ENCODE measurements around the gene MAP2K5. TPM values are rescaled to one million over a fixed set of nuclear protein-coding genes. Genes with fewer than 3 reads are reported as not detected.

The MAP2K5 gene
- total RNA-seq, 2 donors from 2014 or later: 27.1 to 30.4 TPM

DNA sequence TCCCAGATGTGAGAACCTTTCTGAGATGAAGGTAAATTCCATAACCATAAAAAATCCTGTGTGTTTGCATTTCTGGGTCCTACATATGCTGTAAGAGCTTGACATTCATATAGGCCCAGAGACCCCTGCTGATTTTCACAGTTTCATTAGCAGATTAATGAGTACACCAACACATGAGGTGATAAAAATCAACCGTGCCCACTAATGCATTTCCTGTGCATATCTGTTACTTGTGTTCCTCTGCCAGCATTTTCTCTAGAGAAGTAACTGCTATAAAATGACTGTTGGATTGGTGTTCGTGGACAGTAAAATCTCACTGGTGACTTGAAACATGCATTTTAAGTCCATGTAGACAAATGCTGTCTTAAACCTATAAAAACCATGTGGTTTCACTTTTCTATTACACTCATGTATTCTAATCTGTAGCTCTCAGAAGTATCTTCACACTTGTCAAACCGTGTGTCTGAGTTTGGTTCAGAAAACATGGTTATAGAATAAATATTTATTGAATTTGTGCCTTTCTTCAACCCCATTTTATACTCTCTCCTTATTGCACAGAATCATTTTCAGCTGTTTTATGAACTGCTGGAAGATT lies 14.6 kb downstream of the MAP2K5 start:
- no peak for ATAC-seq
- no peaks in the 10 kb centered on the region for H3K9me3 ChIP-seq (ENCODE audit: control insufficient read depth, low read length, poor library complexity, severe bottlenecking)
- no peak for DNase-seq
- Mint-ChIP-seq H3K36me3 (ENCODE audit: low read depth) (peaks cover 10% of the 10 kb centered on the region), H3K4me1 (peaks cover 15% of the 10 kb centered on the region), H3K27me3 (no peaks in the 10 kb centered on the region), H3K27ac (no peak overlapping the region), H3K4me3 (no peak overlapping the region)

DNA sequence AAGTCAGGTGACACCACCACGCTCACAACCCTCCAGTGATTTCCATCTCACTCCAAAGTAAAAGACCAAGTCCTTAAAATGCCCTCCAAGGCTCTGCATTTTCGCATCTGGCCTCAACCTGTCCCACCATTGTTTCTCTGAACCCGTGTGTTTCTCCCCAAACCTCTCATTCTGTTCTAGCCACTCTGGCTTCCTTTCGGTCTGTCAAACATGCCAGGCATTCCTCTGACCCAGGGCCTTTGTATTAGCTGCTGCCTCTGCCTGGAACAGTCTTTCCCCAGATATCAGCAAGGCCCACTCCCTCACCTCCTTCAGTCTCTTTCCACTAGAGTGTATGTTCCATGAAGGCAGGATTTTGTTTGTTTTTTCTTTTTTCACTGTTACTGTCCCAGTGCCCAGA lies 16.0 kb downstream of the MAP2K5 start:
- Mint-ChIP-seq H3K27ac (no peak overlapping the region), H3K36me3 (ENCODE audit: low read depth) (peaks cover 10% of the 10 kb centered on the region), H3K4me3 (no peak overlapping the region), H3K4me1 (peaks cover 20% of the 10 kb centered on the region), H3K27me3 (no peaks in the 10 kb centered on the region)
- DNase-seq: no peak
- H3K9me3 ChIP-seq (ENCODE audit: control insufficient read depth, low read length, poor library complexity, severe bottlenecking): no peaks in the 10 kb centered on the region
- ATAC-seq: no peak

DNA sequence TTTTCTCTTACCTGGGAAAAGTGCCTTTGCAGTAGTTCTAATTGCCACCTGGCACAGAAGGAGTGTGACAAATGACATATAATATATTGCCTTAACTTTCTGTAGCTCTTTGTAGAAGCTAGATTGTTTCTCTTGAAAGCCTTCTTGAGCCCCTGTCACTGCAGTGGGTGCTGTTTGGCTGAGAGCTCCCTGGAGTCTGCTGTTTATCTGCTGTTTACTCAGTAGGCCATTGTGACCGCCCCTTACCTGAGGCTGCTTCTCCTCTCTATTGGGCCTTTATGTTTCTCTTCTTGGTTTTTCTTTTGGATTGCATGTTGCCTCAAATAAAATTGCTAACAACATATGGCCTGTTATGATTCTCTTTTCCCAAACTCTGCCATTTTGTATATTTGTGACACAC lies 16.7 kb downstream of the MAP2K5 start:
- DNase-seq (no peak), ATAC-seq (no peak)
- Mint-ChIP-seq H3K4me3 (no peak overlapping the region), H3K27ac (no peak overlapping the region), H3K4me1 (peaks cover 23% of the 10 kb centered on the region), H3K36me3 (ENCODE audit: low read depth) (peaks cover 10% of the 10 kb centered on the region), H3K27me3 (no peaks in the 10 kb centered on the region)
- H3K9me3 ChIP-seq (ENCODE audit: control insufficient read depth, low read length, poor library complexity, severe bottlenecking): no peaks in the 10 kb centered on the region

DNA sequence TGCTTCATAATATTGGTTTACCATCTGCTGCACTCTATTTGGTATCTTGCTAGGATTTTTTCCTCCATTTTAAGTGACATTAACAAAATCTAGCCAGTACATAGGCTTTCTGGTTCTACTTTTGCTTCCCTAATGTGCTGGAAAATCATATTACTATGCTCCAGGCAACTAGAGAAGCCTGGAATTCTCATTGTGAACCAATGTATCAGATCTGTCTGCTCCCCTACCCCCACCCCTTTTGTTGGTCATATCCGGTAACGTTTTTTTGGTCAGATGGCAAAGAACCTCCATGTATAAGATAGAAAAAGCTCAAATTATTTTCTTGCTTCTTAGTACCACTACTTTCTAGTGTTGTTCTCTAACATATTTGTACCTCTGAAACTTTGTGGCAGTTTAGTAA lies 17.1 kb downstream of the MAP2K5 start:
- no peak for DNase-seq
- ATAC-seq: no peak
- H3K27ac Mint-ChIP-seq: no peak overlapping the region
- peaks cover 10% of the 10 kb centered on the region for H3K36me3 Mint-ChIP-seq (ENCODE audit: low read depth)
- no peak overlapping the region for H3K4me3 Mint-ChIP-seq
- H3K4me1 Mint-ChIP-seq: peaks cover 27% of the 10 kb centered on the region
- no peaks in the 10 kb centered on the region for H3K9me3 ChIP-seq (ENCODE audit: control insufficient read depth, low read length, poor library complexity, severe bottlenecking)
- H3K27me3 Mint-ChIP-seq: no peaks in the 10 kb centered on the region

DNA sequence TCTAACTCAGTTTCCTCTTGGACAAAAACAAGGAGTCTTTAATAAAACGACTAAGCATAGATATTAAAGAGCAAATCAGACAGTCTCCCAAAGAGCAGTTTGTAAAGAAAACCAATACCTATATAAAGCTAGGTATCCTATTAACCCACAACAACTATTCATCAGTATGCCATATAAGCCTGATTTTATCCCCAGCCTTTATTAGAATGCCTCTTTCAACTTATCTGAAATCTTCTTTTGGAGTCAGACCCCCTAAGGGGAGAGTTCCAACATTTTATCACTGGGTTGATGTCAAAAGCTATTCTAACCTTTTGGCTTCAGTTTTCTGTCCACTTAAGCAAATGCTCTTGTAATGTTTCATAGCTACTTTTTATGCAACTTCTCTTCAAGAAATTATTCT lies 17.8 kb downstream of the MAP2K5 start:
- DNase-seq: no peak
- peaks cover 29% of the 10 kb centered on the region for H3K4me1 Mint-ChIP-seq
- H3K36me3 Mint-ChIP-seq (ENCODE audit: low read depth): peaks cover 7% of the 10 kb centered on the region
- H3K9me3 ChIP-seq (ENCODE audit: control insufficient read depth, low read length, poor library complexity, severe bottlenecking): no peaks in the 10 kb centered on the region
- no peak for ATAC-seq
- H3K27me3 Mint-ChIP-seq: no peaks in the 10 kb centered on the region
- no peak overlapping the region for H3K27ac Mint-ChIP-seq
- no peak overlapping the region for H3K4me3 Mint-ChIP-seq

DNA sequence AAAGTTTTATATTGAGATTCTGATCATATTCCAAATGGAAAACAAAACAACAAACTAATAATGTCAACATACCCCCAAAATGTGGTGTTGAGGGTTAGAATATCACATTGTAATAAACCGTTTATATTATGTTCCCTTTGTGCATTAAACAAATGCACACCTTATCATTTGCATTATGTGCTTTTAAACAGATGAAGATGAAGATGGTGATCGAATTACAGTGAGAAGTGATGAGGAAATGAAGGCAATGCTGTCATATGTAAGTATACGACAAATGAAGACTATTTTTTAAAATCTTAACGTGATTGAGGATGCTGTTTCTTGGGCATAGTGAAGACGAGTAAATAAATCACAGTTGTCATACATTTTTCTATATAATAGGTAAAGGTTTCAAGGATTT lies 20.6 kb downstream of the MAP2K5 start:
- H3K27me3 Mint-ChIP-seq: no peaks in the 10 kb centered on the region
- peaks cover 7% of the 10 kb centered on the region for H3K36me3 Mint-ChIP-seq (ENCODE audit: low read depth)
- no peak overlapping the region for H3K4me3 Mint-ChIP-seq
- H3K9me3 ChIP-seq (ENCODE audit: control insufficient read depth, low read length, poor library complexity, severe bottlenecking): no peaks in the 10 kb centered on the region
- no peak overlapping the region for H3K27ac Mint-ChIP-seq
- H3K4me1 Mint-ChIP-seq: peaks cover 26% of the 10 kb centered on the region
- ATAC-seq (no peak), DNase-seq (no peak)

DNA sequence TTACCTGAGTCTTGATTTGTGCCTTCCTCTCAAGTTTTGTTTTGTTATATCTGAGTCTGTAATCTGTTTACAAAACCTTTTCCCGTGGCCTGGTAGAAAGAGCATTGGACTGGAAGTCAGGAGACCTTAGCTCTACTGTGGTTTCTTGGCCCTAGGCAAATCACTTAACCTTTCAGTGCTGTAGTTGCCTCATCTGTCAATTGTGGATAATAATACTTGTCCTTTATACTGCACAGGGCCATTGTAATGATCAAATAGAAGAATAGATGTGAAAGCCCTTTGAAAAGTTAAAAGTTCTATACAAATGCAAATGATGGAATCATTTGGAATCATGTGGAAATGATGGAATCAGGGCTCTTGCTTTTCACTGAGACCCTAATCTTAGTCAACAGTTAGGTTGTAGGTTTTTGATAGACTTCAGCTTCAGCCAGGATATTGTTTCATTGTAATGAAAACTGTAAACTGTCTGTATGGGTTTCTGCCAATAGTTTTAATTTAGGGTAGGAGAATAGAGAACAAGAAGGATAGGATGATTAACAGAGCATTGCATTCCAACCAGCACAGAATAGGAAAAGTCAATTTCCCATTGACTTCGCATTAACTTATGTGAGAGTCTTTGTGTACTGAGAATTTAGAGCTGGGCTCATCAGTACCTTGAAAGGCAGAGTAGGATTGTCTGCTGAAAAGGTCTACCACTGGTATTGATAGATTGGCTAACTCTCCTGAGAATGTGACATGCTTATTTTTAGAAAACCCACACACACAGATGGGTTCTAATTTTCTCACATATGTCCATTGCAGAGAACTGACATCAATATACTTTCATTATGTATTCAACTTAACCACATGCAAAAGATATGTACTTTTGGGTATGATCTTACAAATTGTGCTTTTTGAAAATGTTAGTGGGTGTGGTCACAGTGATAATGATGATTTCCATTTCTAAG lies 21.8 kb downstream of the MAP2K5 start:
- H3K4me3 Mint-ChIP-seq: no peak overlapping the region
- DNase-seq: no peak
- no peaks in the 10 kb centered on the region for H3K9me3 ChIP-seq (ENCODE audit: control insufficient read depth, low read length, poor library complexity, severe bottlenecking)
- H3K27ac Mint-ChIP-seq: peak overlapping the region; percentile 29
- ATAC-seq: no peak
- peaks cover 22% of the 10 kb centered on the region for H3K4me1 Mint-ChIP-seq
- peaks cover 1% of the 10 kb centered on the region for H3K36me3 Mint-ChIP-seq (ENCODE audit: low read depth)
- H3K27me3 Mint-ChIP-seq: no peaks in the 10 kb centered on the region

DNA sequence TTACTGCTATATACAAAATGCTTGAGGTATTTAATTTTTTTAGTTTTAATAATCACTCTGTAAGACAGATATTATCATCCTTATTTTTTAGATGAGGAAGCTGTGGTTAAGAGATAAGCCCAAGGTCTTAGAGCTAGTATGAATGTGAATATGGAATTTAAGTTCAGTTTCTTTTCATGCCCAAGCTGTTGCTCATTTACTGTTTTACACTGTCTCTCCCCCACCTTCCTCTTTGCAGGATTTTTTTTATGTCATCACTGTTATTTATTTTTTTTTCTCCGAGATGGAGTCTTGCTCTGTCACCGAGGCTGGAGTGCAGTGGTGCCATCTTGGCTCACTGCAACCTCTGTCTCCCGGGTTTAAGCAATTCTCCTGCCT lies 22.5 kb downstream of the MAP2K5 start:
- H3K9me3 ChIP-seq (ENCODE audit: control insufficient read depth, low read length, poor library complexity, severe bottlenecking): no peaks in the 10 kb centered on the region
- Mint-ChIP-seq H3K4me1 (peaks cover 22% of the 10 kb centered on the region), H3K27ac (no peak overlapping the region), H3K4me3 (no peak overlapping the region), H3K27me3 (no peaks in the 10 kb centered on the region), H3K36me3 (ENCODE audit: low read depth) (no peaks in the 10 kb centered on the region)
- DNase-seq: no peak
- ATAC-seq: no peak

DNA sequence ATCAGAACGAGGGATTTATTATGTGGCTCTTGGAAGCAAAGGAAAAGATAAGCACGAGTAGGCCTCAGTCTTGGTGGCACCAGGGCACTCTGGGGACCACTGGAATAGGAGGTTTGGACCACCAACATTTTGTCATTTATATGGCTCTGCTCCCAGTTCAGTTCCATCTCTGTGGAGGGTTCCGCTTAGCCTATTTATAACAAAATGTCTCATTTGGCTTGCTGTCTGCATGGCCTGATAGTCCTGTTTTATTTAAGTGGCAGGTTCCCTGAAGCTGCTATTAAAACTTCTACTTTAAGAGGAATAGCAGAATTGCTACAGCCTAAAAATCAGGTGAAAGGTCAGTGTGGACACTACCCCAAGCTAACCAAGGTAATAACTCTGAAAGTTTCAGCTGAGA lies 27.2 kb downstream of the MAP2K5 start:
- no peaks in the 10 kb centered on the region for H3K27me3 Mint-ChIP-seq
- no peaks in the 10 kb centered on the region for H3K36me3 Mint-ChIP-seq (ENCODE audit: low read depth)
- H3K27ac Mint-ChIP-seq: no peak overlapping the region
- no peak overlapping the region for H3K4me3 Mint-ChIP-seq
- ATAC-seq (no peak), DNase-seq (no peak)
- peaks cover 14% of the 10 kb centered on the region for H3K4me1 Mint-ChIP-seq
- H3K9me3 ChIP-seq (ENCODE audit: control insufficient read depth, low read length, poor library complexity, severe bottlenecking): no peaks in the 10 kb centered on the region

DNA sequence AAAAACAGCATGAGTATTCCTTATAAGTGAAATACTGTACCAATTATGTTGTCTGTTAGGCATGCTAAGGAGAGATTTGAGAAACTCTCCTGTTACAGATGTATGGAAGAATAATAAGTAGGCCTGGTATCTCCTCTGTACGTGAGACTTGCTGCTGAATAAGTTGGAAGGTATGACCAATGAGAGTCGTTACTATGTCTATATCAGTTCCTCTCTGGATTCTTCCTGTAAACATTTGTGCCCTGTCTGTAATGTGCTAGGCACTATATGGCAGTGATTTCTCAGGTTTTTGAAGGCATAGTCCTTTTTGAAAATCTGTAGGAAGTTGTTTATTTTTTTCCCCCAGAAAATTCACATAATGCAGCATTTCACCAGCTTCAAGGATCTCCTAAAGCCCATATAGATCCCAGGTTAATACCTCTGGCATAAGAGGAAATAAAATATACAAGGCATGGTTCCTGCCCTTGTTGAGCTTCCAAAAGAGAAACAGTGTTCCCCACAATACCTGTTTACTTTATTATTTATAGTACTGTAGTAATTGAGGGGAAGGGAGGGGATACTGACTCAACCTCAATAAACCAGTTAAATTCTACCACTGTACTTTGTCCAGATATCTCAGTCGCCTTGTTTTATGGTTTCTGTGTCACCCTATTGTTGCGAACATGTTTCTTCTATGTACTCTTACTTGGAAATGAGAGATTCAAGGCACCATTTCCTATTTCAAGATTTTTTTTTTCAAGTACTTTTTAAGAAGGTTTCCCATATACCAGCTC lies 28.6 kb downstream of the MAP2K5 start:
- Mint-ChIP-seq H3K27me3 (no peaks in the 10 kb centered on the region), H3K4me3 (no peak overlapping the region), H3K27ac (no peak overlapping the region), H3K36me3 (ENCODE audit: low read depth) (no peaks in the 10 kb centered on the region), H3K4me1 (peaks cover 15% of the 10 kb centered on the region)
- no peaks in the 10 kb centered on the region for H3K9me3 ChIP-seq (ENCODE audit: control insufficient read depth, low read length, poor library complexity, severe bottlenecking)
- ATAC-seq: no peak
- no peak for DNase-seq

DNA sequence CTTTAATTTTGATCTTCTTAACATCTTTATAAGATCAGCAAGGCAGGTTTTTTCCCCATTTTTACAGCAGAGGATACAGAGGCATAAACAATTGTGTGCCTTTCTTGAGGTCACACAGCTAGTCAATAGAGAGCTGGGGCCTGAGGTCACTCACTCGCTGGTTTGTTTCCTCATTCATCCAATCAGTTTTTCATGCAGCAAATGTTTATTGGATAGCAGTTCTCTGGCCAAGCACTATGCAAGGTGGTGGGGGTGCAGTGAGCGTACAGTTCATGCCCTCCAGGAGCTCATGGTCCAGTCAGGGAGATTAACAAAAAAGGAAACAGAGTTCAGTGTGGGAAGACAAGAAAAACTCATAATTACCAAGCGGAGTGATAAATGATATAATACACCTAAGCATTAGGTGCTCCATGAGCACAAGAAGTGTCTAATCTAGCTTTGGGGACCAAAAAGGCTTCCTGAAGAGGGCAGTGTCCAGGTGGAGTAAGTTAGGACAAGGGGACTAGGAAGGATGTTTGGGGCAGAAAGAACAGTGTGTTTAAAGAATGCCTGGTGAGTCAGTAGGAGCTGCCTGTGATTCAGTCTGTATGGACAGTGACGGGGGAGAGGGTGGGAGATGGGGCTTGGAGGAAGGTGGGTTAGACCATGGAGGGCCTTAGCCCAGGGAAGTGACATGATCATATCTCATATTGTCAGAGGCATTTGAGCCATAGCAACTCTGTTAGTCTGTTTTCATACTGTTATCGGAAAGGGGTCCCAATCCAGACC lies 29.3 kb downstream of the MAP2K5 start:
- DNase-seq (no peak), ATAC-seq (no peak)
- H3K36me3 Mint-ChIP-seq (ENCODE audit: low read depth): no peaks in the 10 kb centered on the region
- H3K4me1 Mint-ChIP-seq: peaks cover 15% of the 10 kb centered on the region
- H3K27me3 Mint-ChIP-seq: no peaks in the 10 kb centered on the region
- no peaks in the 10 kb centered on the region for H3K9me3 ChIP-seq (ENCODE audit: control insufficient read depth, low read length, poor library complexity, severe bottlenecking)
- no peak overlapping the region for H3K27ac Mint-ChIP-seq
- no peak overlapping the region for H3K4me3 Mint-ChIP-seq

DNA sequence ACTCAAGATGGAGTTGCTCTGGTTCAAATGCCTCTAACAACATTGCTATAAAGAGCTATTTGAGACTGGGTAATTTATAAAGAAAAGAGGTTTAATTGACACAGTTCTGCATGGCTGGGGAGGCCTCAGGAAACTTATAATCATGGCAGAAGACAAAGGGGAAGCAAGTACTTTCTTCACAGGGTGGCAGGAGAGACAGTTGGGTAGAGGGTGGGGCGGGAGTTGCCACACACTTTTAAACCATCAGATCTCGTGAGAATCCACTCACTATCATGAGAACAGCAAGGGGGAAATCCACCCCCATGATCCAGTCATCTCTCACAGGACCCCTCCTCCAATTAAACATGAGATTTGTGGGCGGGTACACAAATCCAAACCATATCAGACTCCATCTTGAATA lies 30.7 kb downstream of the MAP2K5 start:
- Mint-ChIP-seq H3K27me3 (no peaks in the 10 kb centered on the region), H3K36me3 (ENCODE audit: low read depth) (no peaks in the 10 kb centered on the region), H3K27ac (no peak overlapping the region), H3K4me1 (peaks cover 15% of the 10 kb centered on the region), H3K4me3 (no peak overlapping the region)
- H3K9me3 ChIP-seq (ENCODE audit: control insufficient read depth, low read length, poor library complexity, severe bottlenecking): no peaks in the 10 kb centered on the region
- DNase-seq (no peak), ATAC-seq (no peak)

DNA sequence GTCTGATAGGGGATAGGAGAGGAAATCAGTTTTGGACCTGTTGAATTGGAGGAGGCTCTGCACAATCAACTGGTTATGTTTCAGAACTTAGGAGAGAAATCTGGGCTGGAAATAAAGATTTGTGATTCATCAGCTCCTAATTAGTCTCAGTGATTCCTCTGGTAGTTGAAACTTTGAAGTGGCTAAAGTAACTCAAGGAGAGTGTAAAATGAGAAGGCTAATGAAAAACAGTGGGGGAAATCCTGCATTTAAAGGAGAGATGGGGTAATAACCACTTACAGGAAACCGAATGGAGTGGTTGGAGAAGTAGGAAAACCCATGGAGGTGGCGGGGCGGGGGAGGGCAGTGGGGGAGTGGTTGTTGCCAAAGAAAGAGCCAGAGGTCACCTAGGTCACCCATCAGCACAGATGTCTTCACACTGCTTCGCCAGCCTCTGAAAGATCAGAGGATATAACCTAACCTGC lies 32.6 kb downstream of the MAP2K5 start:
- no peaks in the 10 kb centered on the region for H3K9me3 ChIP-seq (ENCODE audit: control insufficient read depth, low read length, poor library complexity, severe bottlenecking)
- no peak for ATAC-seq
- Mint-ChIP-seq H3K4me3 (no peak overlapping the region), H3K4me1 (peaks cover 15% of the 10 kb centered on the region), H3K27me3 (no peaks in the 10 kb centered on the region), H3K27ac (no peak overlapping the region), H3K36me3 (ENCODE audit: low read depth) (no peaks in the 10 kb centered on the region)
- DNase-seq: no peak

Measured in T-helper 17 cell (primary cell).